SU-DHL-6 (cell line): ENCODE results near the gene APBB2.

Experiments
- H2AFZ ChIP-seq: fragments of 200-600 bp; sonication (generic); 2 replicates; pipeline ENCODE4 v1.6.1; 2014; ENCODE audit warnings: low read depth, mild to moderate bottlenecking, moderate library complexity, mixed read lengths, antibody characterized with exemption, low read length; ENCODE audit not compliant: severe bottlenecking
- H3F3A ChIP-seq: fragments of 200-600 bp; shearing (Covaris generic); 2 replicates; pipeline ENCODE4 v1.6.0; 2016; ENCODE audit warnings: antibody characterized with exemption, mild to moderate bottlenecking; ENCODE audit not compliant: insufficient read depth
- H3K27ac ChIP-seq: fragments of 200-600 bp; sonication (generic); 2 replicates; pipeline ENCODE4 v1.5.1; 2016; ENCODE audit warnings: low read depth, mild to moderate bottlenecking, low read length, moderate library complexity, mixed read lengths
- H3K27me3 ChIP-seq: fragments of 200-600 bp; sonication (generic), shearing (Covaris generic); 2 replicates; pipeline ENCODE4 v1.6.0; 2014; ENCODE audit warnings: mild to moderate bottlenecking, low read length
- H3K36me3 ChIP-seq: fragments of 200-600 bp; sonication (generic); 2 replicates; pipeline ENCODE4 v1.6.1; 2014; ENCODE audit warnings: mild to moderate bottlenecking, low read length, mixed read lengths
- H3K4me2 ChIP-seq: fragments of 300-600, 200-600 bp; shearing (Covaris generic), sonication (generic); 2 replicates; pipeline ENCODE4 v1.6.0; 2014; ENCODE audit warnings: low read length, low read depth, mild to moderate bottlenecking; ENCODE audit not compliant: poor library complexity, severe bottlenecking
- H3K4me3 ChIP-seq: fragments of 200-600 bp; sonication (generic); 2 replicates; pipeline ENCODE4 v1.5.1; 2014; ENCODE audit warnings: antibody characterized with exemption, low read length, mild to moderate bottlenecking, mixed read lengths; ENCODE audit not compliant: insufficient read depth, poor library complexity, severe bottlenecking
- H3K79me2 ChIP-seq: fragments of 200-600 bp; sonication (generic); 2 replicates; pipeline ENCODE4 v1.6.1; 2014; ENCODE audit warnings: mild to moderate bottlenecking, low read length, moderate library complexity; ENCODE audit not compliant: insufficient read depth
- H3K9ac ChIP-seq: fragments of 200-600 bp; sonication (generic); 2 replicates; pipeline ENCODE4 v1.7.0; 2014; ENCODE audit warnings: mild to moderate bottlenecking, low read length
- H3K9me2 ChIP-seq: fragments of 200-600 bp; sonication (generic); replicated peaks from 2 replicates; pipeline ENCODE4 v1.6.1; 2014; ENCODE audit warnings: low read length; ENCODE audit not compliant: insufficient read depth
- H3K9me3 ChIP-seq: fragments of 200-600 bp; sonication (generic); 2 replicates; pipeline ENCODE4 v1.6.1; 2014; ENCODE audit warnings: low read length, mixed read lengths; ENCODE audit not compliant: insufficient read depth
- H4K20me1 ChIP-seq: fragments of 200-600 bp; sonication (generic); 2 replicates; pipeline ENCODE4 v1.6.1; 2014; ENCODE audit warnings: low read depth, mild to moderate bottlenecking, antibody characterized with exemption, low read length, moderate library complexity, mixed read lengths
- CTCF ChIP-seq: fragments of 200-600 bp; sonication (generic); IDR thresholded peaks from one replicate; pipeline ENCODE4 v1.5.1; 2017; ENCODE audit warnings: antibody characterized with exemption, mild to moderate bottlenecking, low read length, moderate library complexity; ENCODE audit not compliant: insufficient read depth, poor library complexity, severe bottlenecking
- EZH2phosphoT487 ChIP-seq: fragments of 200-600 bp; sonication (generic), shearing (Covaris generic); conservative IDR thresholded peaks from 2 replicates; pipeline ENCODE4 v1.6.1; 2018; ENCODE audit warnings: mild to moderate bottlenecking, antibody characterized with exemption, low read length, moderate library complexity, mixed read lengths

APBB2 gene

GRCh38 chr4:40878548-40879055 is 335.7 kb downstream of the APBB2 start:
- Histone ChIP-seq H3K79me2 (no peaks in the 10 kb centered on the region), H3K4me3 (no peak overlapping the region), H3K27me3 (no peaks in the 10 kb centered on the region), H3K4me2 (no peak overlapping the region), H3K9me2 (no peaks in the 10 kb centered on the region), H2AFZ (no peak overlapping the region), H3K9ac (no peak overlapping the region), H3F3A (no peaks in the 10 kb centered on the region), H3K9me3 (no peaks in the 10 kb centered on the region), H3K27ac (no peak overlapping the region), H3K36me3 (no peaks in the 10 kb centered on the region), H4K20me1 (no peaks in the 10 kb centered on the region)
- TF ChIP-seq CTCF (no peak), EZH2phosphoT487 (no peak)

- Histone ChIP-seq H3K4me2 (no peak overlapping the region), H3F3A (no peaks in the 10 kb centered on the region), H3K9me3 (no peaks in the 10 kb centered on the region), H3K9me2 (no peaks in the 10 kb centered on the region), H3K4me3 (no peak overlapping the region), H3K36me3 (no peaks in the 10 kb centered on the region), H3K9ac (no peak overlapping the region), H2AFZ (no peak overlapping the region), H3K79me2 (no peaks in the 10 kb centered on the region), H3K27me3 (no peaks in the 10 kb centered on the region), H3K27ac (no peak overlapping the region), H4K20me1 (no peaks in the 10 kb centered on the region)
- no peak for TF ChIP-seq CTCF
- TF ChIP-seq EZH2phosphoT487: no peak
These were observed 337.3 kb downstream of the APBB2 start for GRCh38 chr4:40877081-40877480.

GRCh38 chr4:40875507-40876150 is 338.7 kb downstream of the APBB2 start:
- TF ChIP-seq CTCF: no peak
- no peaks in the 10 kb centered on the region for H3F3A ChIP-seq
- no peaks in the 10 kb centered on the region for H4K20me1 ChIP-seq
- no peaks in the 10 kb centered on the region for H3K79me2 ChIP-seq
- no peaks in the 10 kb centered on the region for H3K36me3 ChIP-seq
- H3K9me2 ChIP-seq: no peaks in the 10 kb centered on the region
- H2AFZ ChIP-seq: no peak overlapping the region
- no peak overlapping the region for H3K4me3 ChIP-seq
- no peaks in the 10 kb centered on the region for H3K9me3 ChIP-seq
- no peak overlapping the region for H3K4me2 ChIP-seq
- no peak overlapping the region for H3K9ac ChIP-seq
- H3K27ac ChIP-seq: no peak overlapping the region
- no peaks in the 10 kb centered on the region for H3K27me3 ChIP-seq

- TF ChIP-seq EZH2phosphoT487 (no peak), CTCF (no peak)
- H3K4me2 ChIP-seq: no peak overlapping the region
- no peaks in the 10 kb centered on the region for H3K27me3 ChIP-seq
- no peak overlapping the region for H3K4me3 ChIP-seq
- no peaks in the 10 kb centered on the region for H3F3A ChIP-seq
- H3K27ac ChIP-seq: no peak overlapping the region
- H3K79me2 ChIP-seq: no peaks in the 10 kb centered on the region
- H3K36me3 ChIP-seq: no peaks in the 10 kb centered on the region
- H3K9ac ChIP-seq: no peak overlapping the region
- no peaks in the 10 kb centered on the region for H4K20me1 ChIP-seq
- no peaks in the 10 kb centered on the region for H3K9me2 ChIP-seq
- no peak overlapping the region for H2AFZ ChIP-seq
- H3K9me3 ChIP-seq: no peaks in the 10 kb centered on the region
These were observed 339.4 kb downstream of the APBB2 start for GRCh38 chr4:40874901-40875300.
